ENCODE results near the gene CEP170B. TPM values are rescaled to one million over a fixed set of nuclear protein-coding genes. Genes with fewer than 3 reads are reported as not detected.

The CEP170B gene
- total RNA-seq, 2 experiments from 2014 or later: 2.2 to 2.3 TPM

DNA sequence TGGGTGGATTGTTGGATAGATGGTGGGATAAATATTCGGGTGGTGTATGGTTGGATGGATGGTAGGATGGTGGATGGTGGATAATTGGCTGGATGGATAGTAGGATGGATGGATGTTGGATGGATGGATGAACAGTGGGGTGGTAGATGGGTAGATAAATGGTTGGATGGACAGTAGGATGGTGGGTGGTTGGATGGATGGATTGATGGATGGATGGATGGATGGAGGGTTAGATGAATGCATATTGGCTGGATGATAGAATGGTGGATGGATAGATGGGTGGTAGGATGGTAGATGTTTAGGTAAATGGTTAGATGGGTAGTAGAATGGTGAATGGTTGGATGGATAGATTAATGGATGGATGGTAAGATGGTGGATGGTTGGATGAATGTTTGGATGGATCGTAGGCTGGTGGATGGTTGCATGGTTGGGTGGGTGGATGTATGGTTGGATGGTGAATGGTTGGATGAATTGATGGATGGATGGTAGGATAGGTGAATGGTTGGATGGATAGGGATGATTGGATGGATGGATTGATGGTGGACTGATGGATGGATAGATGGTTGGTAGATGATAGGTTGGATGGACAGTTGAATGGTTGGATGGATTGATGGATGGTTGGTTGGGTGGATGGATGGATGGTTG is 40.6 kb upstream of the CEP170B start:
- CTCF ChIA-PET: interaction anchor here (3.5 kb wide), 1 partner anchor 54 kb away, joined by 79 read pairs; no protein-coding TSS in a partner anchor
- Mint-ChIP-seq H3K27ac (no peak overlapping the region), H3K4me1 (ENCODE audit: low read depth) (peaks cover 16% of the 10 kb centered on the region), H3K36me3 (ENCODE audit: low read depth) (no peaks in the 10 kb centered on the region), H3K9me3 (peaks cover 6% of the 10 kb centered on the region), H3K4me3 (no peak overlapping the region), H3K27me3 (peaks cover 13% of the 10 kb centered on the region)
- POLR2A ChIA-PET: no interaction called here
- TF ChIP-seq CTCF (IDR thresholded peaks at IDR 0.05): no peak
- ATAC-seq (no peak), DNase-seq (no peak)
- intact Hi-C loops (cut with micrococcal nuclease): no loop called here

GRCh38 chr14:104826189-104826860 is 38.7 kb upstream of the CEP170B start:
- Mint-ChIP-seq H3K36me3 (ENCODE audit: low read depth) (no peaks in the 10 kb centered on the region), H3K27me3 (peaks cover 13% of the 10 kb centered on the region), H3K4me1 (ENCODE audit: low read depth) (peaks cover 16% of the 10 kb centered on the region), H3K9me3 (peaks cover 6% of the 10 kb centered on the region), H3K4me3 (peak overlapping the region; percentile 68), H3K27ac (no peak overlapping the region)
- intact Hi-C loops (cut with micrococcal nuclease): no loop called here
- DNase-seq (peak; percentile 92), ATAC-seq (peak; percentile 92)
- CTCF ChIA-PET: interaction anchor here (0.8 to 3.5 kb wide), 17 partner anchors 13 to 139 kb away, joined by 3 to 79 read pairs (median 4); partner anchors contain the start of genes SIVA1 and ZBTB42
- POLR2A ChIA-PET: interaction anchor here (0.9 to 1.2 kb wide), 4 partner anchors 25 to 63 kb away, joined by 3 to 6 read pairs (median 4); partner anchors contain the start of gene ZBTB42
- peak; percentile 76 for TF ChIP-seq CTCF (IDR thresholded peaks at IDR 0.05)

DNA sequence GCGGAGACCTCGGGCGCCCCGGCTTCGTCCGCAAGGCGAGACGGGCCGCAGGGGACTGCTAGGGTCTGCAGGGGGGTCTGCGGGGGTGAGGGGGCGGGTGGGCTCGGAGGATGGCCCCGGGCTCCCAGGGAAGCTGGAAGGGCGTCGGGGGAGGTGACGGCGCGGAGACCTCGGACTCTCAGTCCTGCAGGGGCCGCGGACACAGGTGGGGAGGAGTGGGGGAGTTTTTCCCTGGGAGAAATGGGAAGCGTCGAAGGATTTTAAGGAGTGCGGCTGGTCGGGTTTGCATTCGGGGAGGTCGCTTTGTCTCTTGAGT is 38.2 kb upstream of the CEP170B start:
- Mint-ChIP-seq H3K4me3 (peak overlapping the region; percentile 64), H3K9me3 (peaks cover 6% of the 10 kb centered on the region), H3K36me3 (ENCODE audit: low read depth) (no peaks in the 10 kb centered on the region), H3K27ac (no peak overlapping the region), H3K27me3 (peaks cover 13% of the 10 kb centered on the region), H3K4me1 (ENCODE audit: low read depth) (peaks cover 16% of the 10 kb centered on the region)
- no peak for TF ChIP-seq CTCF (IDR thresholded peaks at IDR 0.05)
- no peak for DNase-seq
- CTCF ChIA-PET: interaction anchor here (1.0 to 3.5 kb wide), 8 partner anchors 13 to 75 kb away, joined by 3 to 79 read pairs (median 6); partner anchors contain the start of gene SIVA1
- POLR2A ChIA-PET: interaction anchor here (1.1 to 1.2 kb wide), 2 partner anchors 32 to 56 kb away, joined by 3 to 6 read pairs; no protein-coding TSS in a partner anchor
- intact Hi-C loops (cut with micrococcal nuclease): no loop called here
- no peak for ATAC-seq

DNA sequence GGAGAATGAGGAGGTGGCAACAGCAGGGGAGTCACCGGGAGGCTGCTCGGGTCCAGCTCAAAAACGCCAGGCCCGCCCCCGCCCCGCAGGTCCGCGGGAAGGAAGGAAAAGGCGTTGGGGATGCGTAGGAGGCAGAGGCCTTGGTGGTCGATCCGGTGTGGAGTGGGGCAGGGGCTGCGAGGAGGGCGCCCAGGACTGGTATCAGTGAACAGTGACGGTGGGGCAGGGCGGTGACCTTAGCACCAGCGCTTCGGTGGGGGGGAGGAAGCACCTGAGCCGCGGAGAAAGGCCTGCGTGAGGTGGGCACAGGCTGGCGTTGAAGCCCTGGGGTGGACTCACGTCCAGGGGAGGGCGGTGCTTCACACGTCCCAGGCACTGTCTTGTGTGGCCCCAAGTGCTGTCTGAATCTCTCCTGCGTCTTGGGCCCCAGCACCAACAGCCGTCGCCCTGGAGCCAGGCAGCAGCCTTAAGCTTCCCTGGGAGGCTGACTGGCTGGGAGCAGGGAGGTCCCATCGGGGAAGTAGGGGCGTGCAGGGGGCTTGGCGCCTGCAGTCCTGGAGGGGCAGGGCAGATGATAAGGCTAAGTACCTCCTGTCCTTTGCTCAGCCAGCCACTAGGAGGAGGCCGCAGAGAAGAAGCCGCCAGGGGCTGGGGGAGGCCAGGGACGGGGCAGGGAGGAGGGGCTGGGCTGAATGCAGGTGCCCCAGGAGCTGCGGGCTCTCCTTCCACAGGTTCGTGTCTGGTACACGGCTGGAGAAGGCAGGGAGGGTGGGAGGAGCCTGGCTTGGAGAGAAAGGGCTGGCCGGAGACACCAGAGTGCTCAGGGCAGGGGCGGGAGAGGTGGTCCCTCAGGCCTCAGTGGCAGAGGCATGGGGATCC is 37.7 kb upstream of the CEP170B start:
- intact Hi-C loops (cut with micrococcal nuclease): no loop called here
- H3K4me1 Mint-ChIP-seq (ENCODE audit: low read depth): peaks cover 16% of the 10 kb centered on the region
- DNase-seq (peak; percentile 70), ATAC-seq (peak; percentile 79)
- H3K27me3 Mint-ChIP-seq: peaks cover 13% of the 10 kb centered on the region
- peak; percentile 63 for TF ChIP-seq CTCF (IDR thresholded peaks at IDR 0.05)
- ChIA-PET POLR2A (interaction anchor here (1.1 kb wide), 1 partner anchor 33 kb away, joined by 3 read pairs; no protein-coding TSS in a partner anchor), CTCF (interaction anchor here (1.0 to 3.5 kb wide), 8 partner anchors 14 to 76 kb away, joined by 3 to 79 read pairs (median 6); partner anchors contain the start of gene SIVA1)
- H3K27ac Mint-ChIP-seq: no peak overlapping the region
- H3K9me3 Mint-ChIP-seq: peaks cover 6% of the 10 kb centered on the region
- H3K36me3 Mint-ChIP-seq (ENCODE audit: low read depth): no peaks in the 10 kb centered on the region
- H3K4me3 Mint-ChIP-seq: peak overlapping the region; percentile 64

Measured in activated CD8-positive, alpha-beta T cell treated with anti-CD3 and anti-CD28 coated beads for 36 hours (primary cell).